NCI-H82 treated with DMSO at 0.1 percent for 48 hours (cell line): ENCODE results near the gene ZNF135.

Source experiments
- DNase-seq: peaks from one replicate; lab custom pipeline; 2025; ENCODE audit not compliant: unreplicated experiment; lab: John Stamatoyannopoulos, UW

The ZNF135 gene

DNA sequence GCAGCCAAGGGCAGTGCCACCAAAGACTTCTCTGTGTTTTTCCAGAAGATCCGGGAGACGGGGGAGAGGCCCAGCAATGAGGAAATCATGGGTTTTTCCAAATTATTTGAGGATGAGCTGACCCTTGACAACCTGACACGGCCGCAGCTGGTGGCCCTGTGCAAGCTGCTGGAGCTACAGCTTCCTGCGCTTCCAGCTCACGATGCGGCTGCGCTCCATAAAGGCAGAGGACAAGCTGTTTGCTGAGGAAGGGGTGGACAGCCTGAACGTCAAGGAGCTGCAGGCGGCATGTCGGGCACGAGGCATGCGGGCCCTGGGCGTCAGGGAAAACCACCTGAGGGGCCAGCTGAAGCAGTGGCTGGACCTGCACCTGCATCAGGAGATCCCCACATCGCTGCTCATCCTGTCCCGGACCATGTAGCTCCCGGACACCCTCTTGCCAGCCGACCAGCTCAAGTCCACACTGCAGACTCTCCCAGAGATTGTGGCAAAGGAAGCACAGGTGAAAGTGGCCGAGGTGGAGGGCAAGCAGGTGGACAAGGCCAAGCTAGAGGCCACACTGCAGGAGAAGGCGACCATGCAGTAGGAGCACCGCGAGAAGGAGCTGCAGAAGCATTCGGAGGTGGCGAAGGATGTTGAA lies 13.6 kb upstream of the ZNF135 start:
- no peak for DNase-seq

DNA sequence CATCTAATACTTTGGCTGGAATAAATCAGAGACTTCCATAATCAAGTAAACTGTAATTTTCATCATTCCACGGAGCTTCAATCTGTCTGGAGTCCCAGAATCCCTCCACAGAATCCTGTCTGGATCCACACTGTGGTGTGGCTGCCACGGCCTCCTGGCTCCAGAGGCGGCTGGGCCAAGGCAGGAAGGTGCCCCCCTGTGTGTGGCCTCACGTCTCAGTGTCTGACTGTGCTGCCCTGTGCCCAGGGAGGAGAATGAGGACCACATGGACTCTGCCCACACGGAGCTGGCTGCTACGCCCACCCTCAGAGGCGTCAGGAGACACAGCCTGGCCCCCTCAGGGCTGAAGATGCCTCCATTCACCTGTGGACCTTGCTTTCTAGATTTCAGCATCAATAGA lies 12.2 kb upstream of the ZNF135 start:
- no peak for DNase-seq

DNA sequence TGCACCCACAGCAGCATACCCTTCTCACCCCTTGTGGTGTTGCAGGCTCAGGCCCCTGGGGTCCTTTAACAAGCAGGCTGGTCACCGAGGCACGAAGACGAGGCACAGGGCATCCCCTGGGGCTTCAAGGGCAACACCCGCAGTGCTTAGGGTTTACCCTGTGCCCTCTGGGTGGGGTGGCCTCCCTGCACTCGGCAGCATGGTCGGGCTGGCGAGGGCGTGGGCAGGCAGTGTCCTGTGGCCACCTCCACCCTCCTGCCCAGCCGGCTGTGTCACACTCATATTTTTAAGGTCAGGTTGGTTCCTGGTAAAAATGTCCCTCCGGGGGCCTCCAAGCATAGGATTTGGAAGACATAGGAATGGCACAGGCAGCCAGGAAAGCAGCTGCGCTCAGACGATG lies 11.4 kb upstream of the ZNF135 start:
- DNase-seq = no peak

DNA sequence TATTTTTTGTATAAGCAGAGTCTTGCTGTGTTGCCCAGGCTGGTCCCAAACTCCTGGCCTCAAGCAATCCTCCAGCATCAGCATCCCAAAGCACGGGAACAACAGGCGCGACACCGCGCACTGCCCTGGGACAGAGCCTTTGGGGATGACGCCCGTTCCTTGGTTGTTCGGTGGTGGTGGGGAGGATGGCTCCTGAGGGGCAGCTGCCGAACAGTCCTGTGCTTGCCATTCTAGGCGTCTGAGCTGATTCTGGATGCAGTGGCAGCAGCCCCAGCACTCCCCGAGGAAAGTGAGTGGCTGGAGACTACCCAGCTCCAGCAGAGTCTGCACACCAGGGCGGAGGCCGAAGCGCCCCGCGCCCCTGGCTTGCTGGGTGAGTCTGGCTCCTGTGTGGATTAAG lies 6.8 kb upstream of the ZNF135 start:
- DNase-seq = no peak

DNA sequence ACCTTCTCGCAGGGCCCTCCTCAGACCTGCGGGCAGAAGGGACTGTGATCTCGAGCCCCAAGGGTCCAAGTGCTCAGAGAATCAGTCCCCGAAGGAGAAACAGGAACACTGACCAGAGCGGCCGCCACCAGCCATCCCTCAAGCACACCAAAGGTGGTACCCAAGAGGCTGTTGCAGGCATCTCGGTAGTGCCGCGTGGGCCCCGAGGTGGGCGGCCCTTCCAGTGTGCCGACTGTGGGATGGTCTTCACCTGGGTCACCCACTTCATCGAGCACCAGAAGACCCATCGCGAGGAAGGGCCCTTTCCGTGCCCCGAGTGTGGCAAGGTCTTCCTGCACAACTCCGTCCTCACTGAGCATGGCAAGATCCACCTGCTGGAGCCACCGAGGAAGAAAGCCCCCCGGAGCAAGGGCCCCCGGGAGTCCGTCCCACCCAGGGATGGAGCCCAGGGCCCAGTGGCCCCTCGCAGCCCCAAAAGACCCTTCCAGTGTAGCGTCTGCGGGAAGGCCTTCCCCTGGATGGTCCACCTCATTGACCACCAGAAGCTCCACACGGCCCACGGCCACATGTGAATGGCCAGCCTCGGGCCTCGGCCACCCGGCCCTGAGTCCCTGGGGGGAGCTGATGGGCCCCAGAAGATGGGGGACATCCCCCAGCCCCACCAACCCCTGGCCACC lies 5.5 kb upstream of the ZNF135 start:
- no peak for DNase-seq

DNA sequence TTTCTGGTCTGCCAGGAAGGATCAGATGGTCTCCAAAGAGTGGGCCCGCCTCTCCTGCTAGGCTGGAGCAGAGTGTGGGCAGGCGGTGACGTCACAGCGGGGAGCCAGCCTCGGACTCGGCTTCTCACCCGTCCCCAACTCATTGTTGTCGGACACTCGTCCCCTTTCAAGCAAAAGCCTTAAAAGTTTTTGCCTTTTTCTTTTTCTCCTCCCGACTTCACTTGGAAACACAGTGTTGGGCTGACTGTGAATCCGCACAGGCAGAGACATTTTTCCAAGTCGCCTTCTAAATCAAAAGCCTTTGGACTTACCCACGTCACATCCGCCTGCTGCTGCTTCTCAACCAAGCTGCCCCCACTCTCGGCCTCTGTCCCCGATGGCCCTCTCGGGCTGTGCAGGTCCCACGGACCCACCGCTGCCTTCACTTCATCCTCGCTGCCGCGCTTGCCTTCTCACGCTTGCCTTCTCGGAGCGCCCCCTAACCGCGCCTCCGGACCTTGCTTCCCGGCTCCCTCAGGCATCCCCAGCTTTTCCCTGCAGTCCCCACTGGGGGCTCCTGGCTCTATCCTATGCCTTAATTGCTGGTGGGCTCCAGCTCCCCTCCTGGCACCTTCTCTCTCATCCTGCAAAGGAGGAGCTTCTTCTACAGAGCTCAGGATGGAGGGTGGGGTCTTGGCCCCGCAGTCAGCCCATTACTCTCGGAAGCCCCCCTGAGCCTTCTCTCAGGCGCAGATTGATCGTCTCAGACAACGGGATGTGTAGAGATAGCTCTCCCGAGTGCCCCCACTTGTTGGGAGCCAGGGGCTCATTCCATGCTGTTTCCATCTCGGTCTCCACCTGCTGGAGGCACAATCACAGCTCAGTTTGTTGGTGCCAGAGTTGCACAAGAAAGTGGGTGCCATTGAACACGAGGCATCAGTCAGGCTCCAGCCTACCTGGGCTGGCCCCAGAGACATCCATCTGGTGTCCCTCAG lies 3.9 kb upstream of the ZNF135 start:
- DNase-seq = no peak

DNA sequence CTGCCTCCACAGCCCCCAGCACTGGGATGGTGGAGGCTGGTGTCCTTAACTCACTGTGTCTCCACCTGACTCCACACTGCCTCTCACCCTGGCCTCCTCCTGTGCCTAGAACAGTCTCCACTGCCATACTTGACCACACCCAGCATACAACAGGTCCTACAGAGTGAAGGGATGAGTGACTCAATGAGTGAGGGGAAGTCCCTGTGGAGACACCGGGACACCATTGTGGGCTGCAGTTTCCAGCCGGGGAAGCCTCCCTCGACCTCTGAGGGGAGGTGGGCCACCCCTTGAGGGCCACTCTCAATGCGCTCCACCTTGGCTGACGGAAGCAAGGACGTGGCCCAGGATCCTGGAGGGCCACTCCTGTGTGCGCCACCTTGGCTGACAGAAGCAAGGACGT lies 2.8 kb upstream of the ZNF135 start:
- DNase-seq = no peak

DNA sequence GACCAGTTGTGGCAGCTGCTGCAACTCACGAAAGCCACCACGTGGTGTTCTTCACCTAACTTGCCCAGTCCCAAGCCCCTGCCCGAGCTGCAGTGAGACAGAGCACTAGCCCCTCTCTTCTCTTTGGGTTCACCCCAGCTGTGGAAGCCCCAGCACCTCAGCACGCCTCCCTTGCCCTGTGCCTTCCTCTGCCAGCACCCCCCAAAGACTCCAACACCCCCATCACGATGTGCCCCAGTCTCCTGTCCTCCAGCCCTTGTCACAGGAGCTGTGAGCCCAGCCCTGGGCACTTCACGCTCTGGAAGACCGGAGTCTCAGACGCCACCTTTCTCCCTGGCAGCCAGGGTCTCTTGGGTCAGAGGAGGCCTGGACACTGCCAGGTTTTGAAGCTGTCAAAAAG lies 2.2 kb upstream of the ZNF135 start:
- DNase-seq = no peak

DNA sequence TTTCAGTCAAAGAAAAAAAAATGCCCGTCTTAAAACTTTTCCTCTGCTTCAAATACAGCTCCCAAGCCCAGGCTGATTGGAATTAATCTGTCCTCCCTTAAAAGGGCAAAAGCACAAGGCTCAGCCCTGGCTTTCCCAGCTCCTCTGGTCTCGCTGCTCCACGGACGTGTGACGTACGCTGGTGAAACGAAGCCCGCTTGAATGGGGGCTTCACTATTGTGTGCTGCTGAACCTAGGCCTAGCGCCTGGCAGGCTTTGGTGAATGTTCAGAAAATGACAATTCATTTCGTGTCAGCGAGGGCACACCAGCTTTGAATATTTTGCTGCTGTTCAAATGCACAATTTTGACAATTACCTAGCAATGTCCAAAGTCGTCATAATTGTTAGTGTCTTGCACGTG lies 615 bp upstream of the ZNF135 start:
- DNase-seq = no peak

DNA sequence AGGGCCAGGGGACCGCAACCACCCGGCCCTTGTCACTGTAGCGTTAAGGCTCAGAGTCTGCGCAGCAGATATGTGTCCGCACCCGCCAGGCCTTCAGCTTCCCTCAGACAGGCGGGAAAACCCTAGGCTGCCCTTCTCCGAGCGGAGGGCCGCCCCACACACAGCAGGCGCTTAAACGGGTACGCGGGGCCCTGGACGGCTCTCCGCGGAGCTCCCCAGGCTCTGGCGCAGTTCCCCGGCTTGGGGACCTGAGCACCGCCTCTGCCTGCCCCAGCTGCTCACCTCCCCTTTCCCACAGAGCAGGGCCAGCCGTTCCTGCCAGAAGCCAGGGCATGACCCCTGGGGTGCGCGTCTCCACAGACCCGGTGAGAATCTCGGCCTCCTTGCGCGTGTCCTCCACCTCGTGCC lies 593 bp downstream of the ZNF135 start:
- no peak for DNase-seq

DNA sequence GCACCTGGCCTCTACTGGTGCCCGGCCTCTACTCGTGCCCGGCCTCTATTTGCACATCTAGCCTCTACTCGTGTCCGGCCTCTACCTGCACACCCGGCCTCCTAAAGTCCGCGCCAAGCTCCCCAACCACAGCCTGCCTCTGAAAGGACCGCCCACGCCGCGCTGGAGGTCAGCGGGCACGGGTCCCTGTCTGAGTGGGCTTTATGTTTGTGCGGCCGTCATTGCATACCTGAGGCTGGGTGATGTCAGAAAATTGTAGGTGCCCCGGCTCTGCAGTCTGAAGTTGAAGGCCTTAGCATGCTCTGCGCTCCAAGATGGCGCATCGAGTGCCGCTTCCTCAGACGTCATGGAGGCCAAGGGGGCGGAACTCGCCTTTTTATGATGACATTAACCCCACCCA lies 1.1 kb downstream of the ZNF135 start:
- no peak for DNase-seq

DNA sequence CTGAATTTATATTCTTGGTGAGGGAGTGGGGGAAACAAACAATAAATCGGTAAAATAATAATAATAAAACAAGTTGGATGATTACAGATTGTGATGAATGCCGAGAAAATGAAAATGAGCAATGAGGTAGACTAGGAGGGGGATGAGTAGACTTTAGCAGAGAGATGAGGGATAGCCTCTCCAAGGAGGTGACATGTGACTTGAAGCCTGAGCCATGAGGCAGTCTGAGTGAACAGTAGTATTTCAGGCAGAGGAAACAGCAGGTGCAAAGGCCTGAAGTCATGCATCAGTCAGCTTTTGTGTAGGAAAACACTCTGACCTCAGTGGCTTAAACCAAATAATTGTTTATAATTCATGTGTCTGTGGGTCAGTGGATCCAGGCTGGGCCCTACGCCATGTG lies 4.6 kb downstream of the ZNF135 start:
- DNase-seq = no peak

DNA sequence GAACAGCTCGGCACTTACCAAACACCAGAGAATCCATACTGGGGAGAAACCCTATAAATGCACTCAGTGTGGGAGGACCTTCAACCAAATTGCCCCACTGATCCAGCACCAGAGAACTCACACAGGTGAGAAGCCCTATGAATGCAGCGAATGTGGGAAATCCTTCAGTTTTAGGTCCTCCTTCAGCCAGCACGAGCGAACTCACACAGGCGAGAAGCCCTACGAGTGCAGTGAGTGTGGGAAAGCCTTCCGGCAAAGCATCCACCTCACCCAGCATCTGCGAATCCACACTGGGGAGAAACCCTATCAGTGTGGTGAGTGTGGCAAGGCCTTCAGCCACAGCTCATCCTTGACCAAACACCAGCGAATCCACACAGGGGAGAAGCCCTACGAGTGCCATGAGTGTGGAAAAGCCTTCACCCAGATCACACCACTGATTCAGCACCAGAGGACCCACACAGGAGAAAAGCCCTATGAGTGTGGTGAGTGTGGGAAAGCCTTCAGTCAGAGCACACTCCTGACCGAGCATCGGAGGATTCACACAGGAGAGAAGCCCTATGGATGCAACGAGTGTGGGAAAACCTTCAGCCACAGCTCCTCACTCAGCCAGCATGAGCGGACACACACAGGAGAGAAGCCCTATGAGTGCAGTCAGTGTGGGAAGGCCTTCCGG lies 8.3 kb downstream of the ZNF135 start:
- no peak for DNase-seq

DNA sequence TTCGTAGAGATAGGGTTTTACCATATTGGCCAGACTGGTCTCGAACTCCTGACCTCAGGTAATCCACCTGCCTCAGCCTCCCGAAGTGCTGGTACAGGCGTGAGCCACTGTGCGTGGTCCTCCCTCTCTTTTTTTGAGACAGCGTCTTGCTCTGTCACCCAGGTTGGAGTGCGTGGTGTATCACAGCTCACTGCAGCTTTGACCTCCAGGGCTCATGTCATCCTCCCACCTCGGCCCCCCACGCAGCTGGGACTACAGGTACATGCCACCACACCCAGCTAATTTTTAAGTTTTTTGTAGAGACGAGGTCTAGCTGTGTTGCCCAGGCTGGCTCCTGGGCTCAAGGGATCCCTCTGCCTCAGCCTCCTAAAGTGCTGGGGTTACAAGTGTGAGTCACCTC lies 20.7 kb downstream of the ZNF135 start:
- DNase-seq = no peak

DNA sequence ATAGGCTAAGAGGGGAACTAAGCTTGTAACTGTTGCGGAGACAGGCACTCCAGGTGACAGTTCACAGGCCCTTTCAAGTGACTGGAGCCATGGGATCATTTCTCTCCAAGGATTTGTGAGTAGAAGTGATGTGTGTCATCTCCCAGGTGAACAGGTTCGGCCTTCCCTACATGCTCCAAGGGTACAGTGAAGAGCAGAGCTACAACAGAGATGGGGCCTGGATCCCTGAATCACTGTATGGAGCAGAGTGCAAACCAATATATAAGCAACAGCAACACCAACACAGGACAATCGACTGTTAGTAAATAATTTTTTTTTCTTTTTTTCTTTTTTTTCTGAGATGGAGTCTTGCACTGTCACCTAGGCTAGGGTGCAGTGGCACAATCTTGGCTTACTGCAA lies 23.9 kb downstream of the ZNF135 start:
- no peak for DNase-seq

DNA sequence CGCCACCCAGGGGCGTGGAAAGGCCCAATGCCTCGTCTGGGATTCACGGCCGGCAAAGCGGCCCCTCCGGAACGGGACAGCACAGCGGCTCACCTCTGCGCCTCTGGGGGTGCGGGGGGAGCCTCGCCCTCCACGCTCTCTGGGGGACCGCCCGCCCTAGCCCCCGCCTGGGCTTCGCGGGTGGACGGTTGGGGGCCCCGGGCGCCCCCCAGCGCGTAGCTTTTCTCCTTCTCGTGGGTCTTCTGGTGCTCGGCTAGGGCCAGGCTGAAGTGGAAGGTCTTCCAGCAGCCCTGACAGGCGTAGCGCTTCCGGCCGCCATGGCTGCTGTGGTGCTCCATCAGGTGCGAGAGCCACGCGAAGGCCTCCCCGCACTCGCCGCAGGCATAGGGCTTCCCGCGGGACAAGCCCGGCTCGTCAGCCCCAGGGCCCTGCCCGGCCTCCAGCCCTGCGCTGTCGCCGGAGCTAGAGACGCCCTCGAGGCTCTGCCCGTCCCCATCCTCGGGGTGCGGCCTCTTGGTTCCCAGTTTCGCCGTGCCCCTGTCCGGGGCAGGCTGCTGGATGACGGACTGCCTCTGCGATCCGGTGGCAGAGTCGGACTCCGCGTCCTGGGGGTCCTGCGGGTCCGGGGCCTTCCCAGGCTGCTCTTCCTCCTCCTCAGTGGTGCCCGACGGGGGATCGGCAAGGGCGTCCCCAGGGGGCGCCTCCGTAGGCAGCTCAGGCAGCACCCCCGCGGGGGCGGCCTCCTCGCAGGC lies 25.7 kb downstream of the ZNF135 start:
- DNase-seq = no peak

DNA sequence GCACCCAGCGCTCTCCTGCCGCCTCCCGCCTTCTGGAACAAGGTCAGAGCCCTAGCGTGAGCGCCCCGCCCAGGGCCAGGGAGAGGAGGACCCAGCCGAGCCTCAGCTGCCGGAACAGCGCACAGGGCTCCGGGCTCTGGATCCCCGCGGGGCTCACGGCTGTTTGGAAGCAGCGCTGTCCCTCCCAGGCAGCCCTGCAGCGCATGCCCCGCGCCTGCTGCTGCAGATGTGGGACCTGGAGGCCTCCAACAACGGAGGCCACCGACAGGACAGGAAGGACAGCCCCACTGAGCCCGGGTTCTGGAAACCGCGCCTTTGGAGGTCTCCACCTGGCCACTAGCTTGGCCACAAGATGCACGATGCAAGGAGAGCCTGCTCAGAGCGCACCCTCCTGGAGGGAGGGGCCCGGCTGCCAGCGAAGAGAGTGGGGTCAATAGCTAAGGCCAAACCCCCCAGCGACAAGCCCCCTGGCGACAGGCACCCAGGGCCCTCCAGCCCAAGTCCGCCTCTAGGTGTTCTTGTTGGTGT lies 26.3 kb downstream of the ZNF135 start:
- DNase-seq = no peak

DNA sequence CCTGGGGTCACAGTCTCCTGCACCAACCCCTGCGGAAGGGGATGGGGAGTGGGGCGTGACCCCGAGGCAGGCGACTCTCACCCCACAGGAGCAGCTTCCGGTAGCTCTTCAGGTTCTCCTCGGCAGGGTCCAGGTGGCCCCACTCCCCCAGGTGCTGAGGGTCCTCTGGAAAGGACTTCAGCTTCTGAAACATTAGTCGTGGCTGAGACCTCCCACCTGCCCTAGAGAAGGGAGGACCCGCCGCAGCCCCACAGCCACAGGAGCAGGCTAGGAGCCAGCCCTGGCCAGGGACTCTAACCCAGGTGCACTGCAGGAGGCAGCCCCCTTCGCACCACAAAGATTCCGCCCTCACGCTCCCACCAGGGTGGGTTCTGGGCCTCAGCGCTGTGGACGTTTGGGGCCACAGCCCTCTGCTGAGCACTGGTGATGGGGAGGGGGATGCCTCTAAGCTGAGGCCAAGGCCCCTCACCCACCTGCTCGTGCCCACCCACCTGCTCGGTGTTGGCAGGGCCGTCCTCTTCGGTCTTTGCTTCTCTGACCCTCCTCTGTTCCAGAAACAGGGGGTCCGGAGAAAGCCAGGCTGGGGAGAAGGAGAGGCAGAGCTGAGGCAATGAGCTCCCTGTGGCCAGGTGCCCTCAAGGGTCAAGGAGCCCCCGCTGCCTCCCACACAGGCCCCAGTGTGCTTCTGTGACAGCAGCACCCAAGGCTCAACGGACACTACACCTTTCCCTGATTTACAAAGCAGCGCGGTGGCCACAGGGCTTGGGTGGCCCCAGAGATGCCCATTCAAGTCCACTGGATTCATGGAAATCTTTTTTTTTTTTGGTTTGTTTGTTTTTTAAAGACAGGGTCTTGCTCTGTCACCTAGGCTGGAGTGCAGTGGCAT lies 28.0 kb downstream of the ZNF135 start:
- no peak for DNase-seq

DNA sequence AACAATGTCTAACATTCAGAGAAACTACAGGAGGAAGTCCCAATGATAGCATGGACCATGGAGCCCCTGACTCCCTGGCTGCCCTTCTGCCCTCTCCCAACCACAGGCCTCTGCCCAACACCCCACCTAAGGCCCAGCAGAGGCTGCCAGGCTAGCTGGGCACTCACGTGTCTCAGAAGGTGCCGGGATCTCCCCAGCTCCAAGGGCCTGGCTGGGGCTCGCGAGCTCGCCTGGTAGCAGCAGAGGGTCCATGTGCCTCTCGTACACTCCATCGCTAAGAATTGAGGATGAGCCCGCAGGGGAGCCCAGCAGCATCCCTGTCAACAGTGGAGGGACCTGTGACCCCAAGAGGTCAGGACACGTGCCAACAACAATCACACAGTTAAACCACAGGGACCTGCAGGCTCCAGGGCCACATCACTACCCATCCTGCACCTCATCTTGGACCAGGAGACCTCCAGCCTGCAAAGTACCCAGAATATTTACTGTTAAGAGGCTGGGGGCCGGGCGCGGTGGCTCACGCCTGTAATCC lies 29.5 kb downstream of the ZNF135 start:
- DNase-seq = no peak
